Nephron progenitor cell (in vitro differentiated cells): ENCODE measurements around the gene PSMD6.

Source experiments
- DNase-seq: peaks from one replicate; pipeline ENCODE4 v3.0.0; 2021
- H3K27ac Mint-ChIP-seq: 2 replicates; pipeline ENCODE4 v1.8.0; 2021; ENCODE audit warnings: mild to moderate bottlenecking, moderate library complexity, mixed read lengths
- H3K27me3 Mint-ChIP-seq: 2 replicates; pipeline ENCODE4 v1.8.0; 2021; ENCODE audit warnings: mild to moderate bottlenecking, low read depth, mixed read lengths; ENCODE audit not compliant: poor library complexity
- H3K36me3 Mint-ChIP-seq: 2 replicates; pipeline ENCODE4 v1.8.0; 2021; ENCODE audit warnings: low read depth, mixed read lengths
- H3K4me1 Mint-ChIP-seq: 2 replicates; pipeline ENCODE4 v1.8.0; 2021; ENCODE audit warnings: mixed read lengths
- H3K4me3 Mint-ChIP-seq: 2 replicates; pipeline ENCODE4 v1.8.0; 2021; ENCODE audit warnings: mild to moderate bottlenecking, moderate library complexity, mixed read lengths
- H3K9me3 Mint-ChIP-seq: 2 replicates; pipeline ENCODE4 v1.8.0; 2021; ENCODE audit warnings: mild to moderate bottlenecking, moderate library complexity, mixed read lengths
- TF ChIP-seq, protein P1 (sequence below): fragments of 200-600 bp; sonication (generic); IDR thresholded peaks from 2 replicates; pipeline ENCODE4 v1.5.0; 2021; ENCODE audit warnings: antibody characterized with exemption

PSMD6 gene

DNA sequence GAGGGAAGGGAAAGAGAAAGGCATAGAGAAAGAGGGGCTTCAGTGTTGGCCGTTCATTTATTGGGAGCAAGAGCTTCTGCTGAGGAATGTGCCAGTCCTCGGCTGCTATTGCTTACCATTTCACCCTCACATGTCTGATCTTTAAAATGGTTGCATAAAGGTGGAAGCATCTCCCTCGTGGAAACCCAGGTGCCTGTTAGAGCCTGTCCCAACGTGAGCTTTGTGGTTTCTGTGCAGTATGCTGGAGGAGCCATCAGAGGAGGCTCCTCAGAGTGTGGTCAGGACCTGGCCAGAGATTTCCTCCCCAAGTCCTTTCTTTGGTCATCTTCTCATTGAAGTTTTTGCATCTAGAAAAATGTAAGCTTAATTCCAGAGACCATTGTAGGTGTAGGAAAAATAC lies 34.4 kb downstream of the PSMD6 start:
- H3K4me1 Mint-ChIP-seq: peaks cover 22% of the 10 kb centered on the region
- H3K36me3 Mint-ChIP-seq: peaks cover 60% of the 10 kb centered on the region
- TF ChIP-seq, protein P1, sequence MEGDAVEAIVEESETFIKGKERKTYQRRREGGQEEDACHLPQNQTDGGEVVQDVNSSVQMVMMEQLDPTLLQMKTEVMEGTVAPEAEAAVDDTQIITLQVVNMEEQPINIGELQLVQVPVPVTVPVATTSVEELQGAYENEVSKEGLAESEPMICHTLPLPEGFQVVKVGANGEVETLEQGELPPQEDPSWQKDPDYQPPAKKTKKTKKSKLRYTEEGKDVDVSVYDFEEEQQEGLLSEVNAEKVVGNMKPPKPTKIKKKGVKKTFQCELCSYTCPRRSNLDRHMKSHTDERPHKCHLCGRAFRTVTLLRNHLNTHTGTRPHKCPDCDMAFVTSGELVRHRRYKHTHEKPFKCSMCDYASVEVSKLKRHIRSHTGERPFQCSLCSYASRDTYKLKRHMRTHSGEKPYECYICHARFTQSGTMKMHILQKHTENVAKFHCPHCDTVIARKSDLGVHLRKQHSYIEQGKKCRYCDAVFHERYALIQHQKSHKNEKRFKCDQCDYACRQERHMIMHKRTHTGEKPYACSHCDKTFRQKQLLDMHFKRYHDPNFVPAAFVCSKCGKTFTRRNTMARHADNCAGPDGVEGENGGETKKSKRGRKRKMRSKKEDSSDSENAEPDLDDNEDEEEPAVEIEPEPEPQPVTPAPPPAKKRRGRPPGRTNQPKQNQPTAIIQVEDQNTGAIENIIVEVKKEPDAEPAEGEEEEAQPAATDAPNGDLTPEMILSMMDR: no peak
- H3K27ac Mint-ChIP-seq: no peak overlapping the region
- H3K4me3 Mint-ChIP-seq: no peak overlapping the region
- no peaks in the 10 kb centered on the region for H3K27me3 Mint-ChIP-seq
- DNase-seq: no peak
- H3K9me3 Mint-ChIP-seq: no peaks in the 10 kb centered on the region

DNA sequence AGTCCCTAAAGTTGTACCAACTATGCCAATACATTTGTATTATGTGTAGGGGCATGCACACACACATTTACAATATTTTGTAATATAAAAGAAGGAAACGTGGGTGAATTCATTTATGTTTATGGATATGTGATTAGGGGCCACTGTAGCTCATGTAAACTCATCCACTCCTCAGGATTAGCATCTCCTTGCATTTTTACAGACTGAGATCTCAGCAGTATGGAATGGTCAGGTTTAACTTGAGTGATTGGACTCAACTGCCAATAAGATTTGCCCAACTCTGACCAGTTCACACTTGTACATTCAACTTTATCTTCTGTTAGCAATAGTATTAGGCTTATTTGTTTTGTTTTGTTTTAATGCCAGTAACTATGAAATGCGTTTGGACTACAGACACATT lies 36.5 kb downstream of the PSMD6 start:
- Mint-ChIP-seq H3K4me1 (peaks cover 15% of the 10 kb centered on the region), H3K27me3 (no peaks in the 10 kb centered on the region), H3K36me3 (peaks cover 68% of the 10 kb centered on the region), H3K9me3 (no peaks in the 10 kb centered on the region), H3K27ac (no peak overlapping the region), H3K4me3 (no peak overlapping the region)
- TF ChIP-seq, protein P1: no peak
- no peak for DNase-seq

DNA sequence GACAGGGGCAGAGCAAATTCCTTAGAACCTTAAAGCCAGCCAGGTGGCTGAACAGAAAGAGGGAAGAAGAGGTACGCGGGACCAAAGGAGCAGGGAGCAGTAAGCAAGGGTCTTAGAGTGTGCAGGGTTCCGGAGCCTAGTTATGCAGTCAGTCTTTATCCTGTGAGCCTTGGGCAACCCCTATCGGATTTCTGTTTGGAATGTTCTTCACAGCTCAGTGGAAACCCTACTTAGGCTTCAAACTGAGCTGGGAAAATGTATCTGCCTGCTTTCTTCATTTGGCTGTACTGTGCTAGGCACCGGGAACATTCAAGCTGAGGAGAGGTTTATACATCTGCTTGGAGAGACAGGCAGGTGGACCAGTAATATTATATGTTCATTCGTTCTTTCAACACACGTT lies 37.1 kb downstream of the PSMD6 start:
- Mint-ChIP-seq H3K4me3 (no peak overlapping the region), H3K27ac (peak overlapping the region; percentile 4), H3K4me1 (peaks cover 15% of the 10 kb centered on the region), H3K9me3 (no peaks in the 10 kb centered on the region), H3K36me3 (peaks cover 64% of the 10 kb centered on the region), H3K27me3 (no peaks in the 10 kb centered on the region)
- TF ChIP-seq, protein P1: no peak
- DNase-seq: peak; percentile 22

DNA sequence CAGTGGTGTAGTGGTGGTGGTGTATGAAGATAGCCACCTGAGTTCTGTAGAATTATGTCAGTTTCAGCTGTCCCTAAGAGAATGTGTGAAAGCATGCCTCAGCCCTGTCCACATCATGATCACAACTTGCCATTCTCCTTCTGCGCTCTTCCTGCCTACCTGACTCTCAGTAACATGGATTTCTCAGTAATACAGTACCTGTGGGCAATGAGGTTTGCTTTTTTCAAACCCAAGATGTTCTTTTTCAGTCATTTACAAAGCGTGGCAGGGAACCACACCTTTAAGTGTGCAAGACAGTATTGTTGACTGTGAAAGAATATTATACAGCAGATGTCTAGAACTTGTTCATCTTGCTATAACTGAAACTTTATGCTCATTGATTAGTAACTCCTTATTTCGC lies 38.9 kb downstream of the PSMD6 start:
- Mint-ChIP-seq H3K4me3 (no peak overlapping the region), H3K27me3 (no peaks in the 10 kb centered on the region), H3K36me3 (peaks cover 59% of the 10 kb centered on the region), H3K9me3 (no peaks in the 10 kb centered on the region), H3K27ac (no peak overlapping the region), H3K4me1 (peaks cover 24% of the 10 kb centered on the region)
- DNase-seq: no peak
- TF ChIP-seq, protein P1: no peak

DNA sequence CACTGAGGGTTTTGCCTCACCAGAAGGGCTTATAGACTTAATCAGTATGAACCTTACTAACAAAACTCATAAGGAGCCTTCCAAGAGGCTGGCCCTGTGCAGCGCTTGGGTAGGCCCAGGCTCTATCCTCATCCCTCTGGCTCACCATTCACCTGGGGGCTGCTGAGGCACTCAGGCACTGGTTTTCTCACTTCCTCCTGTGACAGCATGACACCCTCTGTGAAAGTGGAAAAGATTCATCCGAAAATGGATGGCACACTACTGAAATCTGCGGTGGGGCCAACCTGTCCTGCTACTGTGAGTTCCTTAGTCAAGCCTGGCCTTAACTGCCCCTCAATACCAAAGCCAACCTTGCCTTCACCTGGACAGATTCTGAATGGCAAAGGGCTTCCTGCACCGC lies 41.3 kb downstream of the PSMD6 start:
- TF ChIP-seq, protein P1: no peak
- H3K27ac Mint-ChIP-seq: no peak overlapping the region
- H3K36me3 Mint-ChIP-seq: peaks cover 37% of the 10 kb centered on the region
- H3K27me3 Mint-ChIP-seq: no peaks in the 10 kb centered on the region
- no peak for DNase-seq
- peaks cover 46% of the 10 kb centered on the region for H3K4me1 Mint-ChIP-seq
- no peak overlapping the region for H3K4me3 Mint-ChIP-seq
- no peaks in the 10 kb centered on the region for H3K9me3 Mint-ChIP-seq

DNA sequence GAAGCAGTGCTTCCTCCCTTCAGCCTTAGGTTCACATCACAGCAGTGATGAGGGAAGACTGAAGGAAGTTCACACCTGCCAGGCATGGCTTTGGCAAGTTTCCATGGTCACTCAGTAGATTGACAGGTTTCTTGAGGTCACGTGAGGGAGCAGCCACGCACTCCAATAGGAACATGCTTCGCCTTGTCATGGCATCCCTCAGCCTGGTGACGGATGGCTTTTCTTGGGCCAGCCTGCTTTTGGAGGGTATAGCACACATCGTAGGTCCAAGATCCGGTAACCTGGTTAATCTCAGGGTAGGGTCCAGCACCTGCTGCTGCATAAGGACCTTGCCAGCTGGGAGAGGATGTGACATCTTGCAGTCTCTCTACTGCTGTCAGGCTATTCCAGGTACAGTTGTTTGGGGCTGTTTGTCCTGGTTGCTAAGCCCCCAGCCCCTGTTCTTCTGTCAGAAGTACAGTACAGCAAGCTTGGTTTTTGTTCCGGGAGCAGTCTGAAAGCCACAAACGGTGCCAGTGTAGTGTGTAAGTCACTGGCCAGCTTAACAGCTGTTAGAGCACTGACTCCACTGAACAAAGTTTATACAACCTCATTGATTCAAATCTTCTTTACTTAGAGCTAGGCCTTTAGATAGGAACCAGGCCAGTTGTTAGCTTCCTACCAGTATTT lies 42.3 kb downstream of the PSMD6 start:
- Mint-ChIP-seq H3K36me3 (peaks cover 37% of the 10 kb centered on the region), H3K4me1 (peaks cover 50% of the 10 kb centered on the region), H3K27ac (no peak overlapping the region), H3K27me3 (no peaks in the 10 kb centered on the region), H3K4me3 (no peak overlapping the region), H3K9me3 (no peaks in the 10 kb centered on the region)
- TF ChIP-seq, protein P1: no peak
- no peak for DNase-seq
